ENCODE results near the gene SPECC1L.

GRCh38 chr22:24463071-24463760 lies 192.6 kb downstream of the SPECC1L start:
- TF ChIP-seq CTCF (IDR thresholded peaks at IDR 0.05 in 2 of 3, conservative IDR thresholded peaks at IDR 0.05 in 1 of 3; ENCODE audit: control insufficient read depth in 2 of 3, extremely low read depth in 1 of 3, insufficient read depth in 1 of 3, low read depth in 3 of 3, low read length in 3 of 3) (no peak), POLR2A (IDR thresholded peaks at IDR 0.05; ENCODE audit: low read depth, low read length) (no peak), IRF4 (IDR thresholded peaks at IDR 0.05; ENCODE audit: low read depth, low read length) (no peak), SKIL (IDR thresholded peaks at IDR 0.05; ENCODE audit: low read depth, poor library complexity, severe bottlenecking) (no peak), ZNF274 (IDR thresholded peaks at IDR 0.05; ENCODE audit: insufficient read depth, insufficient read length) (no peak), CHD4 (IDR thresholded peaks at IDR 0.05) (no peak), MAX (IDR thresholded peaks at IDR 0.05; ENCODE audit: low read depth, low read length) (no peak), SRF (IDR thresholded peaks at IDR 0.05; ENCODE audit: low read depth in 2 of 2, low read length in 2 of 2) (no peak), TAF1 (IDR thresholded peaks at IDR 0.05; ENCODE audit: borderline replicate concordance, low read depth, low read length) (no peak)
